GM19043 (cell line): Measurements from ENCODE around the gene PRKAG3.

ENCODE experiments used
- ATAC-seq: cut with Tn5 transposase; IDR thresholded peaks from one replicate; pipeline ENCODE4 v1.9.1; 2021; ENCODE audit warnings: low read depth; ENCODE audit not compliant: unreplicated experiment

The PRKAG3 gene

GRCh38 chr2:218831378-218831990, at the start of gene PRKAG3:
TSS of gene PRKAG3 (minus strand) at chr2:218831803.
- ATAC-seq, result no peak

- ATAC-seq, result no peak
These were observed 49.4 kb upstream of the PRKAG3 start for GRCh38 chr2:218880859-218881594.

- ATAC-seq, result peak; percentile 73
These were observed 48.7 kb upstream of the PRKAG3 start, which contains the start of gene WNT10A for GRCh38 chr2:218880102-218880858. TSS of gene WNT10A (plus strand) at chr2:218880852. CDS start at chr2:218880996, 144 bp downstream.

DNA sequence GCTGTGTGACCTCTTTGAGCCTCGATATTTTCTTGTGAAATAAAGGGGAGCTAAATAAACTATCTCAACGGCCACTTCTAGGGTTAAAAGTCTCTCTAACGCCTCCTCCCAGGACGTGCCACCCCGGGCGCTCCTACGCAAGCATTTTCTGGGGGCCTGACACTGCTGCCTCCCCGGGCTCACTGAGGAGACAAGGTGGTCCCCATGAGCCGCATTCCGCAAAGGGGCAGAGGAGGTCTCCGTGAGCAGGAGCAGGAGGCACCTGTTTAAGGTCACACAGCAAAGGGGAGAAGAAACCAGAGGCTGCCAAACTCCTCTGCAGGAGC, 48.1 kb upstream of the PRKAG3 start:
- ATAC-seq, result no peak

- no peak for ATAC-seq
These were observed 47.5 kb upstream of the PRKAG3 start for GRCh38 chr2:218878926-218879761.

GRCh38 chr2:218878486-218878885, 46.9 kb upstream of the PRKAG3 start:
- ATAC-seq, result no peak

- no peak for ATAC-seq
These were observed 46.3 kb upstream of the PRKAG3 start for GRCh38 chr2:218877891-218878290.

- no peak for ATAC-seq
These were observed 45.7 kb upstream of the PRKAG3 start for GRCh38 chr2:218877331-218877730.

GRCh38 chr2:218876562-218877219, 45.1 kb upstream of the PRKAG3 start:
- ATAC-seq, result no peak

GRCh38 chr2:218875692-218876246, 44.2 kb upstream of the PRKAG3 start:
- ATAC-seq, result no peak

- ATAC-seq, result no peak
These were observed 42.0 kb upstream of the PRKAG3 start for GRCh38 chr2:218873359-218874194.

DNA sequence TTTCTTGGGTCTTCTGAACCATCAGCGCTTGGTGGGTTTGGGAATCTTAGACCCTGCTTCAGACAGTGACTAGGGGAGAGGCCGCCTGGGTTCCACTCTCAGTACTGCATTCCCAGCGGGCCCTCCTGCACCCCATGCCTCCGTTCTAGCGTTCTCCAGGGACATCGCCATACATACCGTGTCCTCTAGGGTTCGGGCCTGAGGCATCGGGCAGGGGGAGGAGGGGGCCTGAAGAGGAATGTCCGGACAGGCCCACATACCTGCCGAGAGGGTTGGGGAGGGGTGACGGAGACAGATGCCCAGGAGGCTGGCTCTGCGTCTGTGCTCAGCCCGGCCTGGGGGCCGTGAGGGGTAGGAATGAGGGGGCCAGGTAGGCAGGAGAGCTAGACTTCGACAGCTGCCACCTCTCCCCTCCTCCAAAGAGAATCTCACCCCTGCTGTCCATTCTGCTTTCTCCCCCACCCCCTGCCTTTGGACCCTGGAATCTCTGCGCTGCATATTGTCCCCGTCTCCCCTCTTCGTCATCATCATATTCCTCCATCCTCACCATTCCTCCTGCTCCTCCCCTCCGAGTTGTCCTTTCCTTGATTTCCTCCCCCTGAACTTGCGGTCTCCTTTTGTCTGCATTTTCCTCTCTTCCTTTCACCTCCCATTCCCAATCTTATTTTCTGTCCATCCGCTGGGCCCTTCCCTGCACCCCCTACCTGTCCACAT, 41.2 kb upstream of the PRKAG3 start:
- ATAC-seq, result no peak

- no peak for ATAC-seq
These were observed 40.0 kb upstream of the PRKAG3 start for GRCh38 chr2:218871345-218872302.

DNA sequence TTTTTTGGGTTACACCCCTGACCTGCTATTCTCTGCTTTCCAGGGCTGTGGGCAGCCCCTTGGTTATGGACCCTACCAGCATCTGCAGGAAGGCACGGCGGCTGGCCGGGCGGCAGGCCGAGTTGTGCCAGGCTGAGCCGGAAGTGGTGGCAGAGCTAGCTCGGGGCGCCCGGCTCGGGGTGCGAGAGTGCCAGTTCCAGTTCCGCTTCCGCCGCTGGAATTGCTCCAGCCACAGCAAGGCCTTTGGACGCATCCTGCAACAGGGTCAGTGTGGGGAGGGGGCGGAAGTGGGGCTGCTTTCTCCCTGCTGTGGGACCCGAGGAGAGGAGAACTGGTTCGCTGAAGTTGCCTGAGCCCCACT, 39.4 kb upstream of the PRKAG3 start:
- no peak for ATAC-seq

DNA sequence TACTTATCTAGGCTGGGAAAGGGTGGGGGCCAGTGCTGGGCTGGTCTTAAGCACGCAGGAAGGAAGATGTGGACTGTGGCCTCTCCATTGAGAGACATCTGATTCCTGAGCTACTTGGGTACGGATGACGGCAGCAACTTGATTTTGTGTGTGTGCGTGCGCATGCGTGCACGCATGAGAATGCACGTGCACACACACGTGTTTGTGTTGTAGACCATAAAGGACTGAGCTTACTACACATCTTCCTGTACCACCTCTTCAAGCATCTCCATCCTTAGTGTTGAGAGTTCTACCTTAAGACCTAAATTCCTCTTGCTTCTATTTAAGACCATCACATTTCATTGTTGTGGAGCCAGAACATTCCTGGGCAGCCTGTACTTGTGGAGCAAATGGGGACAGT, 37.5 kb upstream of the PRKAG3 start:
- no peak for ATAC-seq

GRCh38 chr2:218867900-218868299, 36.3 kb upstream of the PRKAG3 start:
- no peak for ATAC-seq

- no peak for ATAC-seq
These were observed 34.4 kb upstream of the PRKAG3 start for GRCh38 chr2:218865999-218866398.
